GM19035 (cell line): ENCODE measurements around the gene COL4A2.

ENCODE experiments used
- ATAC-seq: cut with Tn5 transposase; IDR thresholded peaks from one replicate; pipeline ENCODE4 v1.9.1; 2021; ENCODE audit not compliant: unreplicated experiment

Gene COL4A2

GRCh38 chr13:110271313-110271712, 35.8 kb upstream of the COL4A2 start:
- no peak for ATAC-seq

- ATAC-seq: no peak
Observed at GRCh38 chr13:110272227-110272626, 34.9 kb upstream of the COL4A2 start.

GRCh38 chr13:110272651-110273050, 34.4 kb upstream of the COL4A2 start:
- no peak for ATAC-seq

GRCh38 chr13:110273254-110273653, 33.8 kb upstream of the COL4A2 start:
- ATAC-seq: no peak

DNA sequence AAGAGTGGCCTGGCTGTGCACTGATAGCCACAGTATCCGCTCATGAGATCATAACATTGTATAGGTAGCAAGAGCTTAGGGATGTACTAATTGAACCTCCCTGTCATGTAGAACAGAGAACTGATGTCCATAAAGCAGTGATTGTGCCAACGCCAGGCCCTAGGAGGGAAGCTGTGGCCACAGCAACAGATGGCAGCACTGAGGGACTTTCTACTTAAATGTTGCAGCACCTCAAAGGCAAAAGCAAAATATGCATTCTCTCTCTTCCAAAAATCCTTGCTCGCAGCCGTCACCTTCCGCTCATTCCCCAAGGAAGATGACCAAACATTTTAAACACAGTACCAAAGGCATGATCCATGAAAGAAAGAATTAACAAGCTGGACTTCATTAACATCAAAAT, 32.4 kb upstream of the COL4A2 start:
- ATAC-seq: no peak

- ATAC-seq: no peak
Observed at GRCh38 chr13:110275931-110276552, 31.0 kb upstream of the COL4A2 start.

GRCh38 chr13:110276553-110276950, 30.5 kb upstream of the COL4A2 start:
- ATAC-seq: no peak

GRCh38 chr13:110277357-110277975, 29.6 kb upstream of the COL4A2 start:
- no peak for ATAC-seq

GRCh38 chr13:110278859-110279258, 28.2 kb upstream of the COL4A2 start:
- no peak for ATAC-seq

DNA sequence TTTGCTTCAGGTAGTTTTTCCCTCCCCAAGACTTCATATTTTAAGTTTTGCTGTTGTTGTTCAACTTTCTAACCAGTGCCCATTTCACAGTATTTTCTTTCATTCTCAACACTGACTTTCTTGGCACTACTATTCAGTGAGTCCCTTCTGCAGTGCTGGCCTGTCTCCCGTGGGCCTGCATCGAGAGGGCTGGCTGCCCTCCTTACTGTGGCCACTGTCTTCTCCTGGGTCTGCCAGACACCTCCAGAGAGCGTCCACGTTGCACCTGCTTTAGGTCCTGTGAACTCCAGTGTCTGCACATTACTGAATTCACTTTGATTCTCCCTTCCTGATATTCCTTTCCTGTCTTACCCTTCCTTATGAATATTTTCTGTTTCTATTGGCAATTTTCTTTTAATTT, 27.4 kb upstream of the COL4A2 start:
- no peak for ATAC-seq

DNA sequence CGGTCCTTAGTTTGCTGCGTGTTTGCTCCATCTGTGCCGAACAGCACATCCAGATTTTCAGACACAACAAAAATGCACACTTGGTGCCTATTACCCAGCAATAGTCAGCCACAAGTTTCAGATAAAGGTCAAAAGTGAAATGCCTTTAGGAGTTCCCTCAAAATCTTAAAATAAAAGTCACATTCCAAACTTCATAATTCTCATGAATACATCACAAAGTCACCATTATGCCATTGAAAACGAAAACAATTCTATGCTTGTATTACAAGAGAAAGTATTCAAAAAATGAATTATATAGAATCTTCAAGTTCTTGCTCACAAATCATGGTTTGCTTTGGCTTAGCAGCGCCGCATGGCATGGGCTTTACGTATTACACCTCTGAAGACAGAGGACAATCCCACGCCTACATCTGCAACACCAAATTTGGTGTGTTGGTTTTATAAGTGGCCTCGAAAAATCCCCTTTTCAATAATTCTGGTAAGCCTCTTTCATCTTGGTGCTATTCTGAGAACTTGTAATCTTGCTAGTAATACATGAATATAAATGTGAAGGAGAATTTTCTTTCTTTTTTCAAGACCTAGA, 26.8 kb upstream of the COL4A2 start:
- no peak for ATAC-seq

DNA sequence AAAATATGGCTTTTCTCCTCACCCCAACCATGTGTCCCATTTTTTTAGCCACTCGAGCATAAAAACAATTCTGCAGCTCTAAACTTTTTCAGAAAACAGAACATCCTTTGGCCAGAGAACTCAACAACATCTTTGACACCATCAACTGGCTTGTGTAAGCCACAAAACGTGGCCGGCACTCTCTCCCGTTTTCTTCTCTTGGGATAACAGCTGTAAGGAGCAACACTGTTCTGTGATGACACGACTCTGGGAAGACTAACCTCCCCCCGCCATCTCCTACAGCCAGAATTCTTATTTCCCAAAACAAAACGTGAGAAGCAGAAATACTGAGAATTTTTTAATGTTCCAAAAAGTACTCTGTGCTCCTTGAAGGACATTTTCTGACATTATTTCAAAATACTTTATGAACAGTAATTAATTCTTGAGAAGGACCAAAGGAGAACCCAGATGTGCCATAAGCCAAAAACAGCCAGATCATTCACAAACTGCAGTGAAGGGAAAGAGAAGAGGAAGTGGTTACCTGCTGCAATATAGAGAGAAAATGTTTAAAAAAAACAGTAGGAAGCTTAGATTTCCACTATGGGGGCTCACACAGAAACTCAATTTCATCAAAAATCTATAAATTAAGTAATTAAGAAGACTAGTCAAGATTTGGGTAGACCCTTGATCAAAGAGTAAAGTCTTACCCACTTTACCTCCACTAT, 25.9 kb upstream of the COL4A2 start:
- ATAC-seq: no peak

DNA sequence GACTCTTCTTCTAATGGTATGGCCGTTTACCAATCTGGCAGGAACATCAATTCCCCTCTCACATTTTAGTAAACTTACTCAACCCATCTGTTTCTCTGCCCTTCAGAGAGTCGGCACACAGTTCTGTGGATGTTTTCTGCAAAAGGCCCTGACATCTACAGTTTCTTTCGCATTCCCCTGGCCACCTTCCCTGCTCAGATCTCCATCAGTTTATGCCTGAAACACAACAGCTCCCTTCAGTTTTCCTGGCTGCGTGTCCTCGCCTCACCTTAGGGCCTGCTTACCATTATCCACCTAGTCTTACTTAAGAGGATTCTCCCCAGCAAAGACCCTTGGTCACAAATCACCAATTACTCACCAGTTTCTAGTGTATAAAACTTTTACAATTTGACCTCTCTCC, 25.3 kb upstream of the COL4A2 start:
- no peak for ATAC-seq

DNA sequence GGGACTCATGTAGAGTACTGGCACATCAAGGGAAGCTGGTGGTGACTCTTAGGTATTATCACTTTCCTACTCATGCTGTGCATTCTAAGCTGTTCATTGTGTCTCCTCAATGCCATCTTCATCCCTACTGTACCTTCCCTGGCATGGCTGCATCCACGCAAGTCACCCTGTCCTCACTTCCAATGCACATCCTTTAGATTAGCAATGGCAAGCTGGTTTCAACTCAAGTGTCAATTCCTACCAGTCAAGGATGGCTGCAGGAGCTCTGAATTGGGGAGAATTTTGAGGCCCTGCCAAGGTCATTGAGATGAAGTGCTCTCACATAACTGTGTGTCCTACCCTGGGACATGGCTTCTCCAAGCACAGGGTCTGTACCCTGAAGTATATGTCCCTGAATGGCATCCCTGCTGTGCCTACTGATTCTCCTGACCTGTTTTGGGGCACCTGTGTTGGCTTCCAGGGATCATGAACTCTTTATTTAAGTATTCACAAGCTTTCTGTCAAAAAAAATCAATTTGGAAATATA, 24.7 kb upstream of the COL4A2 start:
- no peak for ATAC-seq

GRCh38 chr13:110283736-110284517, 23.2 kb upstream of the COL4A2 start:
- ATAC-seq: no peak

GRCh38 chr13:110284779-110285484, 22.2 kb upstream of the COL4A2 start:
- ATAC-seq: no peak

DNA sequence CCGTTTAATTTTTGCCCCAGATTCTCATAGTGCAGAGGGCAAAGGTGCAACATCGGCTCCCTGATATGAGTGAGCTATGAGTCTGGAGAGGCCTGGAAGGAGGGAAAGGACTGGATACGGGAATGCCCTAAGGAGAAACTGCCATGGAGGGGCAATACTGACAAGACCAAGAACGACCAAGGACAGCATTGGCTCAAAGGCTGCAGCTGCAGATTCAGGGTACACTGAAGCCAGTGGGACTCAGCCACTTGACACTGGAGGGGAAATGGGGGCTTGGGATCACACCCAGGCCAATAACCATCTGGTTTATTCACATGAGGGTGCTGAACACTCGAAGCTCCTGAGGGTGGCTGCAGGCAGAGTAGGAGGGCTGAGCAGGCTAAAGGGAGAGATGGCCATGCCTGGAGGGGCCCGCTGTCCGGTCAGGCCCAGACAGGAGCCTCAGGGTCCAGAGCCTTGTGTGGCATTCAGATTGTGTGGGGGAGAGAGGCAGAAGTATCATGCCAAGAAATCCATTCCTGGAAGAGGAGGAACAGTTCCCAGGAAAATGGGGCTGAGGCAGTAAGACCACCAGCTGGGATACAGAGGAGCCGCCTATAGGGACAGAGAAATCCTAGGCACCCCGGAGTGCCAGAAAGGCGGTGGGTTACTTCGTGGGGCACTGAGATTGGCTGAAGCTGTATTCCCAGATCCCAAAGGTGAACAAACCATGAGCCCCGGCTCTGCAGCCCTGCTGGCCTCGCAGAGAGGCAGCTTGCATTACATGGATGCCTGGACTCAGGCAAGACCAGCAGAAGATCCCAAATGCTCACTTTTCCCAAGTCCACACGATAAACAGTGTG, 20.9 kb upstream of the COL4A2 start:
- ATAC-seq: no peak

- no peak for ATAC-seq
Observed at GRCh38 chr13:110286833-110287819, 20.0 kb upstream of the COL4A2 start.
